Esophagus muscularis mucosa (tissue), 3 donors: Measurements from ENCODE around the gene TUFT1.

ENCODE experiments used
- CTCF ChIP-seq, 3 experiments: fragments of 200-600 bp in 2 of 3; fragments of 450-650 bp in 1 of 3; sonication (generic) in 2 of 3; IDR thresholded peaks; one replicate each; pipeline ENCODE4 v1.5.1; 2017 to 2019; ENCODE audit warnings: antibody characterized with exemption in 3 of 3, mild to moderate bottlenecking in 2 of 3, moderate library complexity in 1 of 3
- EP300 ChIP-seq: sonication (generic); formaldehyde crosslinking; IDR thresholded peaks from one replicate; pipeline ENCODE4 v1.6.1; 2017; ENCODE audit warnings: antibody characterized with exemption

- TF ChIP-seq CTCF (IDR thresholded peaks at IDR 0.05) (no peak), EP300 (no peak)
These were observed 16.8 kb upstream of the TUFT1 start for GRCh38 chr1:151523326-151523725.
